Hepatocyte (in vitro differentiated cells): ENCODE data around the gene GNB1L. TPM values are rescaled to one million over a fixed set of nuclear protein-coding genes. Genes with fewer than 3 reads are reported as not detected.

Experiments
- DNase-seq: peaks from one replicate; pipeline ENCODE4 v3.0.0-alpha.2; 2016; ENCODE audit warnings: low spot score
- H2AFZ ChIP-seq: fragments of 200-600 bp; sonication (generic); 2 replicates; pipeline ENCODE4 v1.6.0; 2016; ENCODE audit warnings: antibody characterized with exemption, mild to moderate bottlenecking
- H3K27ac ChIP-seq: fragments of 200-600 bp; sonication (generic); 2 replicates; pipeline ENCODE4 v1.5.1; 2016; ENCODE audit warnings: mild to moderate bottlenecking
- H3K27me3 ChIP-seq: fragments of 200-600 bp; sonication (generic); 2 replicates; pipeline ENCODE4 v1.6.1; 2016
- H3K36me3 ChIP-seq: fragments of 200-600 bp; sonication (generic); replicated peaks from 2 replicates; pipeline ENCODE4 v1.5.1; 2016; ENCODE audit warnings: low read depth; ENCODE audit not compliant: insufficient read depth
- H3K4me1 ChIP-seq: fragments of 200-600 bp; sonication (generic); 2 replicates; pipeline ENCODE4 v1.5.1; 2016; ENCODE audit warnings: mild to moderate bottlenecking, moderate library complexity; ENCODE audit not compliant: insufficient read depth
- H3K4me2 ChIP-seq: fragments of 200-600 bp; sonication (generic); 2 replicates; pipeline ENCODE4 v1.6.0; 2016
- H3K4me3 ChIP-seq: fragments of 200-600 bp; sonication (generic); 2 replicates; pipeline ENCODE4 v1.5.1; 2016; ENCODE audit warnings: mild to moderate bottlenecking
- H3K79me2 ChIP-seq: fragments of 200-600 bp; sonication (generic); 2 replicates; pipeline ENCODE4 v1.6.0; 2017; ENCODE audit warnings: mild to moderate bottlenecking
- H3K9me2 ChIP-seq: fragments of 200-600 bp; sonication (generic); replicated peaks from 2 replicates; pipeline ENCODE4 v1.6.0; 2017; ENCODE audit warnings: mild to moderate bottlenecking; ENCODE audit not compliant: insufficient read depth
- H3K9me3 ChIP-seq: fragments of 200-600 bp; sonication (generic); 2 replicates; pipeline ENCODE4 v1.5.1; 2016; ENCODE audit warnings: low read depth, mild to moderate bottlenecking
- H4K20me1 ChIP-seq: fragments of 200-600 bp; sonication (generic); 2 replicates; pipeline ENCODE4 v1.6.0; 2016; ENCODE audit warnings: mild to moderate bottlenecking; ENCODE audit not compliant: insufficient read depth, poor library complexity, severe bottlenecking
- CTCF ChIP-seq: fragments of 200-600 bp; sonication (generic); IDR thresholded peaks from 2 replicates; pipeline ENCODE4 v1.5.1; 2016; ENCODE audit warnings: antibody characterized with exemption, mild to moderate bottlenecking; ENCODE audit not compliant: poor library complexity
- EZH2 ChIP-seq: fragments of 200-600 bp; sonication (generic); IDR thresholded peaks from 2 replicates; pipeline ENCODE4 v1.6.1; 2016; ENCODE audit warnings: antibody characterized with exemption, mild to moderate bottlenecking, borderline replicate concordance
- EZH2phosphoT487 ChIP-seq: fragments of 200-600 bp; sonication (generic); IDR thresholded peaks from one replicate; pipeline ENCODE4 v1.6.1; 2018; ENCODE audit warnings: antibody characterized with exemption, mild to moderate bottlenecking, low read depth, moderate library complexity; ENCODE audit not compliant: unreplicated experiment, severe bottlenecking
- WGBS: methylation state at CpG from one replicate; pipeline ENCODE4 v1.1.6; 2016; ENCODE audit warnings: low lambda C conversion rate; ENCODE audit errors: missing lambda C conversion rate; 5-methylcytosine and 5-hydroxymethylcytosine counted together
- polyA plus RNA-seq: library from polyadenylated mRNA; unstranded; fragments of >200 nt; fragmentation: Nextera tagmentation; extraction: Ambion mirVana; gene quantifications from 2 replicates; pipeline ENCODE4 v1.2.1, GENCODE V29; 2016
- total RNA-seq: library from RNA; depleted of rRNA; stranded (reverse); fragments of >200 nt; gene quantifications from 2 replicates; pipeline ENCODE4 v1.2.3, GENCODE V29; 2014

GNB1L gene
- total and polyA plus RNA-seq, 2 experiments from 2014 or later: 4.1 to 8.5 TPM

DNA sequence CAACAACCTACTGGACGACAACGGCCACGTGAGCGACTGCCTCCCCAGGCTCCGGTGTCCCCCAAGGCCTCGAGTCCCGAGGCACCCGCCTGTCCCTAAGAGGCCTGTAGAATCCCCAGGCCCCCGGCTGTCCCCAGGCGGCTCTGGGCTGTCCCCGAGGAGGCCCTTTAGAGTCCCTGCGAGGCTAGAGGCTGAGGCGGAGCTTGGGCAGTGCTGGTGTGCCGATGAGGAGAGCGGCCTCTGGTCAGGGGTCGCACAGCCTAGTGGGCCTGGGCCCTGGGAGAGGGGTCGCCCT is 90.4 kb downstream of the GNB1L start:
- H3K4me1 ChIP-seq: peaks cover 3% of the 10 kb centered on the region
- no peak overlapping the region for H2AFZ ChIP-seq
- H3K9me2 ChIP-seq: no peaks in the 10 kb centered on the region
- no peaks in the 10 kb centered on the region for H3K36me3 ChIP-seq
- no peak for DNase-seq
- H3K4me3 ChIP-seq: no peak overlapping the region
- no peak overlapping the region for H3K4me2 ChIP-seq
- WGBS: 48% methylated on average over 17 of the region's 17 CpGs
- H3K27me3 ChIP-seq: peaks cover 90% of the 10 kb centered on the region
- no peaks in the 10 kb centered on the region for H3K9me3 ChIP-seq
- no peak overlapping the region for H3K27ac ChIP-seq
- H4K20me1 ChIP-seq: peaks cover 6% of the 10 kb centered on the region
- no peaks in the 10 kb centered on the region for H3K79me2 ChIP-seq
- TF ChIP-seq CTCF (no peak), EZH2phosphoT487 (peak; percentile 45), EZH2 (no peak)

- Histone ChIP-seq H3K4me2 (no peak overlapping the region), H3K4me1 (peaks cover 3% of the 10 kb centered on the region), H2AFZ (no peak overlapping the region), H3K79me2 (no peaks in the 10 kb centered on the region), H4K20me1 (peaks cover 6% of the 10 kb centered on the region), H3K36me3 (no peaks in the 10 kb centered on the region), H3K27ac (no peak overlapping the region), H3K4me3 (no peak overlapping the region), H3K9me2 (no peaks in the 10 kb centered on the region), H3K27me3 (peaks cover 91% of the 10 kb centered on the region), H3K9me3 (no peaks in the 10 kb centered on the region)
- TF ChIP-seq CTCF: no peak
- peak; percentile 69 for TF ChIP-seq EZH2
- WGBS: 43% methylated on average over 39 of the region's 39 CpGs
- no peak for DNase-seq
These were observed 91.0 kb downstream of the GNB1L start for GRCh38 chr22:19763458-19764298.

GRCh38 chr22:19762568-19763457 is 91.9 kb downstream of the GNB1L start:
- Histone ChIP-seq H3K36me3 (no peaks in the 10 kb centered on the region), H3K27me3 (peaks cover 91% of the 10 kb centered on the region)
- WGBS: 52% methylated on average over 33 of the region's 34 CpGs

More at GRCh38 chr22:19762568-19763457, 91.9 kb downstream of the GNB1L start:
- Histone ChIP-seq H4K20me1 (peaks cover 6% of the 10 kb centered on the region), H3K9me2 (no peaks in the 10 kb centered on the region), H3K79me2 (no peaks in the 10 kb centered on the region), H3K27ac (no peak overlapping the region), H3K9me3 (no peaks in the 10 kb centered on the region), H3K4me2 (no peak overlapping the region), H3K4me3 (no peak overlapping the region), H2AFZ (no peak overlapping the region), H3K4me1 (peaks cover 3% of the 10 kb centered on the region)
- DNase-seq: no peak
- TF ChIP-seq EZH2: no peak
- TF ChIP-seq EZH2phosphoT487: peak; percentile 43
